Nucleus accumbens (tissue), 56 donors: ENCODE data around the gene ATG101.
"Not testable (repeated sequence)": the region's sequence is repeated elsewhere in the genome, so short reads cannot be mapped to it uniquely, and the experiment has no call there.

Source experiments
- DNase-seq, 56 donors: peaks; one replicate each; lab custom pipeline; 2025; lab: John Stamatoyannopoulos, UW

ATG101 gene

DNA sequence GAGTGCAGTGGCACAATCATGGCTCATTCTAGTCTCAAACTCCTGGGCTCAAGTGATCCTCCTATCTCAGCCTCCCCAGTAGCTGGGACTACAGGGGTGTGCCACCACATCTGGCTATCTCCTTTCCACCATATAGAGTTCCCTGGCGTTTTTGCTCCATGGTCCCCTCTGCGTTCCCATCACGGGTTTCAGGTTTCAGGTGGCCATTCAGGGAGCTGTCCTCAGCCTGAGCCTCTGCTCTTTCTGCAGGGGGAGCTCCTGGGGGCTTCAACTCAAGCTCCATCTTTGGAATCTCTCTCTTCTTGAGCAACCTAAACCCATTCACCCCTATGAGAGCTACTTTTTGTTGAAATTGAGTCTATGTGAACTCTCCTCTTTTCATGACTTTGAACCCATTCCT, 21.3 kb downstream of the ATG101 start:
- no peak for DNase-seq

DNA sequence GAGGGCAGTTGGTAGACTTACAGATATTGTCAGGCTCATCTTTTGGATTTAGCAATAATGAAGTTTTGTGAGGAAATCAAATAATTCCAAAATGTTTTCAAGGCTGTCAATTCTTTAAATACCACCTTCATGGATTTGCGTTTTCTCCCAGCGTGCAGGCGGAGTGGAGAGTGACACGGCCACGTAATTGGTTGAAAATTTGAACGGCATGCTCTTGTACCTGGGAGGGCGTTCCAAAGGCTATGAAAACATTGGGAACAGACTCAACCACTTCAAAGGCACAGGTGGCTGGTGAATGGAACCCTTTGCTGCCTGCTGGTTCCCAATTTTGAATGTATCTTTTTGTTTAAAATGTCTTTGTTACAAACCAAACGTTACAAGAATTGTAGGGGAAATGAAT, 22.1 kb downstream of the ATG101 start:
- no peak for DNase-seq

DNA sequence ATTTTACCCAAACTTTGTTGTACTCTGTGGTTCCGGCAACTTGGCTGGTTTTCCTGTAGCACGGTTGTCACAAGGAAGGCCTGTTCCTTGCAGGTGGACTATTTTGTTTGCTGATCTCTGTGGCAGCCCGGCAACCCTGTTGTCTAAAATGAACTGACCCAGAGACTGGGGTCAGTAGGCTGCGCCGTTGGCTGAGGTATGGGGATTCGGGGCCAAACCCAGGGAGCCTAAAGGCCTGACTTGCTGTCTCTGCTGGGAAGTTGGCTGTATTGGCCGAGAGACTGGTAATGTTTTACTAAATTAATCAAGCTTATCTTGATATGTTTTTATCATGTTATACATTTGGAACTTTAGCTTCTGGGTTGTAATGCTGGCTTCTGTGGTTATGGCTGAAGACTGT, 23.6 kb downstream of the ATG101 start:
- no peak for DNase-seq

DNA sequence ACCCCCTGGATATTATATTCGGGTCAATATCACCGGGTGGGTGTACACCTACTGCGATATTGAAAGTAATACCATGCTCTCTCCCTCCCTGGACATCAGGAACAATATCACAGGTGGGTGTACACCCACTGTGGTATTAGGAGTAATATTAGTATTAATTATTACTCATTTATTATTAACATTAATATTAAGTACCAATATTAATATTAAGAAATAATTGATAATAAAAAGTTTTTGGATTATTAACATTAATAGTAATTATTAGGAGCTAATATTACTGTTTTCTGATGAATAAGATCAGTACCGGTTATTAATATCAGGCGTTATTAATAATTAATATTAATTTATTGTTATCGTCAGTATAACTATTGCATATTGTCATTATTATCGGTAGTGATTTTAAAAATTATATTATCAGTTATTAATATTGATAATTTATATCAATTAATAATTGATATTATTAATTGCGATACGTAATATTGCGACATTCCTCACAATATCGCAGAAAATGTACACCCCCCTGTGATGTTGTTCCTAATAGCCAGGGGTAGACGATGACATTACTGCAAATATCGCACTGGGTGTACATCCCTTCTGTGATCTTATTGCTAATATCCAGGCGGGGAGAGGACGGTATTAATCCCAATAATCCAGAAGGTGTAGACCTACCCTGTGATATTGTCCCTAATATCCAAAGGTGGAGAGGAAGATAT, 26.7 kb downstream of the ATG101 start:
- no peak for DNase-seq

DNA sequence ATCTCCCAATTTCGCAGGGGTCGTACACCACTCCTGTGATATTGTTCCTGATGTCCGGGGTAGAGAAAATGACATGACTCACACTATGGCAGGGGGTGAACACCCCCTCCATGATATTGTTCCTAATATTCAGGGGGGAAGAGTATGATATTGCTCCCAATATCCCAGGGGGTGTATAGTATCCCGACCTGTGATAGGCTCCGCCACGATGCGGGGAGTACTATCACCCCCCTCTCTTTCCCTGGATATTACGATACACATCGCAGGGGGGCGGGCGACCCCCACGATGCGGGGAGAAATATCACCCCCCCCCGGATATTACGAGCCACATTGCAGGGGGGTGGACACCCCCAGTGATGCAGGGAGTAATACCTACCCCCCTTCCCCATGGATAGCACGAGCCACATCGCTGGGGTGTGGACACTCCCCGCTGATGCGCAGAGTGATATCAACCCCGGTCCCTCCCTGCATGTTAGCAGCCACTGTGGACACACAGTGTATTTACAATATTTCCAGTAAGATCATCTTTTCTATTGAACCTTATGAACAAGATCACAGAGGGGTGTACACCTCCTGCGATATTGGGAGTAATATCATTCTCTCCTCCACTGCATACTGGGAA, 27.4 kb downstream of the ATG101 start:
- no peak for DNase-seq

DNA sequence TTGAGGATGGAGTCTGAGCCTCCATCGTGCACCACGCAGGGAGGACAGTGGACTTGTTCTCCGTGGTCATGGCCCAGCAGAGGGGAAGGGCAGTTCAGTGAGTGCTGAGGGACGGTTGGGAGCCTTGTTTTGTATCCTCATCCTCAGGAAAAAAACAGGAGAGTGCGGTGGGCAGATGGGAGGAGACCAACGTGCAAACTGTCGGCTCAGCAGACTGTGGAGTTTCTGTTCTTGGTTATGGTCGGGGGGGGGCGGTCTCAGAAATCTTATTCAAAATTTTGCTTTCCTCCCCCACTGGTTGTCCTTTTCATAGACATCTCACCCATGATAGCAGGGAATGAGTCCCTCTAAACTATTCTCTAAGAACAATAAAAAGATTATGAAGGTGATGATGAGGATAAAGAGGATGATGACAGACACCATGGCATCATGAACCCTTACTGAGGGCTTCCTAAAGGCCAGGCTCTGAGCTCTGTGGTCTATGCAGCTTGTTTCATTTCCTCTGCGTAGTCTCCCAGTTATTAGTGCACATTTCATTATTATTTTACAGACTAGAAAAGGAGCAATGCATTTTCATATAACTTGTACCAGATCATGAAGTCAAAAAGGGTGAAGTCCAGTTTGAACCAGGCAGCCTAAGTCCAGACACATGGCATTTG, 34.8 kb downstream of the ATG101 start:
- DNase-seq = not testable (repeated sequence)

DNA sequence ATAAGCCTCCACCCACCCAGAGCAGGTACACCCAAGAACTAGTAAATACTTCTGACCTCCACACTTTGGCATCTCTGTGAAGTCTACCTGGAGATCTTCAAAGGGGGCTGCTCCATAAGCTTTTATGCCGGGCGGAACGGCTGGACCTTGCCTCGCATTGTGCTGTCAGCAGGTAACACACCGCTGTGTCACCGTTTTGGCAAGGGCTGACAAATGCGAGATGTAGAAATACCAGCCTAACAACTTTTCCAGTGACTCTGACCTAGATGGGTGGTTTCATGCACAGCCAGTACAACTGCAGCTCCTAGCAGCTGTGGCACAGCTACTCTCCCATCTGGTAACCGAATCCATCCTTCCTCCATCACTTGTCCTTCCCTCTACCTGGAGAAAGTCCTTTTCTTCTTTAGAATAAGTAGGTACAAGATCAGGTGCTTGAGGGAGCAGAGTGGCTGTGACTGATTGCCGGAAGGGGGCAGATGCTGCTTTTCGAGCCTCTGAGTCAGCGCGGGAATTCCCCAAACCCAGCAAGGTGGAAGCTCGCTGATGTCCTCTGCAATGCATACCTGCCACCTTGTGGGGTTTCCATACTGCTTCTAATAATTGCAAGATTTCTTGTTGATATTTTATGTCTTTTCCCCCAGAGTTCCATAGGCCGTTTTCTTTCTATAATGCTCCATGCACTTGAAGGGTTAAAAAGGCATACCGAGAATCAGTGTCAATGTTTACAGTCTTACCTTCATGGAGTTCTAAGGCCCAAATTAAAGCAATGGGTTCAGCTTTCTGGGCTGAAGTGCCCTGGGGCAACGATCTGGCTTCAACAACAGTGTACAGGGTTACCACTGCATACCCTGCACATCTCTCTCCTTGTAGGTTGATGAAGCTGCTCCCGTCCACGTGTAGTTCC, 46.7 kb downstream of the ATG101 start:
- DNase-seq = not testable (repeated sequence)

DNA sequence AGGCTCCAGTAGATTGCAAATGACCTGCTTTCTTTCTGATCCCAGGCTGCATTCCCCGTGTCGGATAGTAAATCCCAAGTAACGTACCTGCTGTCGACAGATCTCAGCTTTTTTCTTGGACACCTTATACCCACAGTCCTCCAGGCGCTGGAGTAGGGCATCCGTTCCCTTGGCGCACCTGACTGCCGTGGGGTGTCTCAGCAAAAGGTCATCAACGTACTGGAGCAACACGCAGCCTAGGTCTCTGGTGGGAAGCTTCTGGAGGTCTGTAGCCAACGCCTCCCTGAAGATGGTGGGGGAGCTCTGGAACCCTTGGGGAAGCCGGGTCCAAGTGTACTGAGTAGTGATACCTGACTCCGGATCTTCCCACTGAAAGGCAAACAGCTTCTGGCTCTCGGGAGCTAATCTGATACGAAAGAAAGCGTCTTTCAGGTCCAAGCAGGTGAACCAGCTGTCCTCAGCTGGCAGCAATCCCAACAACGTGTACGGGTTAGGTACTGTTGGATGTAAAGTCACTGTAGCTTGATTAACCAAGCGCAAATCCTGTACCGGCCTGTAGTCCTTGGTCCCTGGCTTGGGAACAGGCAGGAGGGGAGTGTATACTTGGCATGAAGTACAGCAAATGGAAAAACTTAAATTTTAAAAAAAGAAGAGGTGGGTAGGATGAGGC, 48.2 kb downstream of the ATG101 start:
- not testable (repeated sequence) for DNase-seq

DNA sequence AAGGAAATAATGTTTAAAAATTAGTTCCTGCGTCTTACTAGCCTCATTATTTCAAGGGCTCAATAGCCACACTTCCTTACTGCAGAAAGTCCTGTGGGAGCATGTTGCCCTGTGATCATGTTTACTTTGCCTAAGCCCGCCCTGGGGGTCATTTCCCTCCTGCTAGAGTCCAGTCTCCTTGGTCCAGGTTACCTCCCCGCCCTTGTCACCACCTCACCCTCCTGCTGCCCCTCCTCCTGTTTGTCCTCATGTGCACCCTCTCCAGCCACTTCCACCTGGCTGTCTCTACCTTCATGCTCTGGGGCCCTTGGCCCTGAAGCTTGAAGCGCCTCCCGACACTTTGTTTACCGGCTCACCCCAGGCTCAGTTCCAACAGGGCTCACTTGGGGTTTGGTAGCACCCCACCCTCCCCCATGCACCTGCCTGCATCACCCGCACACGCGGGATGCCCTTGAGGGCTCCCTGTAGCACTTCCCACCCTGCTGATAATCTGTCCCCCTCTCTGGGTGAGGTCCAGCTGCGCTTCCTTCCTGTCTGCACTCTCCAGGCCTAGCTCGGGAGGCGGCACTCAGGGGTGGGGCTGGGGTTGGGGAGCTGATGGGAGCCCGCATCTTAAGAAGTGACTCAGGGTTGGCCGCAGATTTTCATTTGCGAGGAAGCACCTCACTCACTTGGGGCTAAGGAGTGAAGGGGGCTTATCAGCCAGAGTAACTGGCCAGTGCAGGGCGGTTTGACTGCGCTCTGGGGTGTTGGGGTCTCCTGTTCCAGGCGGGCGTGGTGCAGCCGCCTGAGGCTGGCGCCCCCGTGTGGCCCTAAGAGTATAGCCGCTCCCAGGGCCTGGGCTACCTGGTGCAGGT, 49.8 kb downstream of the ATG101 start:
- DNase-seq = no peak

DNA sequence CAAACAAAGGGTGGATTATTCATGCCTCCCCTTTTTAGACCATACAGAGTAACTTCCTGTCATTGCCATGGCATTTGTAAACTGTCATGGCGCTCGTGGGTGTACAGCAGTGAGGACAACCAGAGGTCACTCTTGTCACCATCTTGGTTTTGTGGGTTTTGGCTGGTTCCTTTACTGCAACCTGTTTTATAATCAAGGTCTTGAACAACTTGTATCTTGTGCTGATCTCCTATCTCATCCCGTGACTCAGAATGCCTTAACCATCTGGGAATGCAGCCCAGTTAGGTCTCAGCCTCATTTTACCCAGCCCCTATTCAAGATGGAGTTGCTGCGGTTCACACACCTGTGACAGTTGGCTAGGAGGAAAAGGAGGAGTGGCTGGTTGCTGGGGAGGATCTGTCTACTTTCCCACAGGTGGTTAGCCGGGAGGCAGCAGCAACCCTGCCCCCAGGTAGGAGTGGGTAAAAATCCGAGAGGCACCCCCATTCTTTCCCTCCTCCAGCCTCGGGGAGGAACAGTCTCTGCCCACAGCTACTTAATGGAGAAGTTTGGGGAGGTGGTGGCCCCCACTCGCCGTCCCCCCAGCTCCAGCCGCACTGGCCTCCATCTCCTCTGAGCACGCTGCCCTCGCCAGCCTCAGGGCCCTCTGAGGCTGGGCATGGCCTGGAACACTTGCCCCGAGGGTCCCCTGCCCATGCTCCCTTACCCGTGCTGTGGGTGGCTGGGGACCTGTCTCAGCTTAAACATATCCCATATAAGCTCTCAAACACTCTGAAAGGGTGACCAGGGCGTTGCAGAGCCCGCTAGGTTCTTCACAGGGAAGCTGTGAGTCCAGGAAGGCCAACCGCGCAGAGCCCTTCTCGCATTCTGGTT, 51.4 kb downstream of the ATG101 start:
- no peak for DNase-seq

DNA sequence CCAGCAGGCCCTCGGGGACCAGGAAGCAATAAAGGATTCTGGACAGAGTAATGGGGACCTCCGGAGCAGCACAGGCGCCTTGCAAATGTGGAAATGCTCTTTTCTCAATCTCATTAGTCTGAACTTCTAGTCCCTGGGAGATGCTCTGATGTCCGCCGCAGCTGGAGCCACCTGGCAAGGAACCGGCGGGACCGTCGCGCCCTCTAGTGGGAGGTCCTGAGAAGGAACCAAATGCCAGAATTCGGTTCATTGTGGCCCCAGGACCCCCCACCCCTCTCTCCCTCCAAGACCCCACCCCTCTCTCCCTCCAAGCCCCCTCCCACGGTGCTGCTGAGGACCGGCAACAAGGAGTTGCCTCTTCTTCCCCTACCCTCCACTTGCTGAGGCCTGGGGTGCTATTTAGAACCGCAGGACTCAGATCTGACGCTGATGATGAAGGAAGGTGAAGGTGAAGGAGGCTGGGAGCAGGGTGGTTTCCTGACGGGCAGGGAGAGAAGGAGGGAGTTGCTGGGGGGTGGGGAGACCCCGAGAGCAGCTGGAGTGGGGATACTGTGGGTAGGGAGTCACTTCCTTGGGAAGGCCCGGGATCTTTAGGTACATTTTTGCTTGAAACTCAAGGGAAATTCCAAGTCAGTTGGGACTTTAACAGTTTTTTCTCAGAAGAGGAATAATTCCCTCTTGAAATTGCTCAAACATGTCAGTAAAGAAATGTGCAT, 52.2 kb downstream of the ATG101 start:
- DNase-seq = peak in 30 of 56 donors; percentile 2 to 71 (median 22)

DNA sequence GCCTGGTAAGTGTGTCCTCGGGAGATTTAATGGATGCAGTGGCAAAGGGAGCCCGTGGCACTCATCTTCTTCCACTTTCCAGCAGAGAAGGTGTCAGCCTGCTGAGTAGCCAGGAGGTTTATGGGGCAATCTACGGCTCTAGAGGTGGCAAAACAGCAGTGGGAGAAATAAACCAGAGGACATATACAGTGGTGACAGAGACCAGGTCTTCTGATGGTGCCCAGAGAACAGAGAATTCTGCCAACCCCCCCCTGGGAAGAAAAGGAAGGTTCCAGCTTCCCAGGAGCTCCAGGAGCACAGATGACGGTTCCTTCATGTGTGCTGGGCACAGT, 52.7 kb downstream of the ATG101 start:
- no peak for DNase-seq

DNA sequence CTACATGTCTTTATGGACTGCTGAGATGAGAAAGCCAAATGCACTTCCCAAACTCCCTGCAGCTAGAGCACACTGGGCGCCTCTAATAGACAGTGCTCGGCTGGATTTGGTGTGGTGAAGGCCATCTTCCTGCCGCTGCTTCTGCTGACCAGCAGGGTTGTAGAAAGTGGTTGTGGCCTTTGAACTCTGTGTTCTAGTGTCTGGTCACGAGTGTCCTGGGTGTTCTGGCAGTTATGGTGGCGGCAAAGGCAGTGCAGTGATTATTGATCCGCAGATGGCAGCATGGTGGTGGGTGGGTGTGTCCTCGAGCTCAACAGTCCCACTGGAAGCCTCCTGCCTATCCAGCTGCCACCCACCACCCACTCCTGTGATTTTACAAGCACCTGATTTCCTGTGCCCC, 53.1 kb downstream of the ATG101 start:
- no peak for DNase-seq

DNA sequence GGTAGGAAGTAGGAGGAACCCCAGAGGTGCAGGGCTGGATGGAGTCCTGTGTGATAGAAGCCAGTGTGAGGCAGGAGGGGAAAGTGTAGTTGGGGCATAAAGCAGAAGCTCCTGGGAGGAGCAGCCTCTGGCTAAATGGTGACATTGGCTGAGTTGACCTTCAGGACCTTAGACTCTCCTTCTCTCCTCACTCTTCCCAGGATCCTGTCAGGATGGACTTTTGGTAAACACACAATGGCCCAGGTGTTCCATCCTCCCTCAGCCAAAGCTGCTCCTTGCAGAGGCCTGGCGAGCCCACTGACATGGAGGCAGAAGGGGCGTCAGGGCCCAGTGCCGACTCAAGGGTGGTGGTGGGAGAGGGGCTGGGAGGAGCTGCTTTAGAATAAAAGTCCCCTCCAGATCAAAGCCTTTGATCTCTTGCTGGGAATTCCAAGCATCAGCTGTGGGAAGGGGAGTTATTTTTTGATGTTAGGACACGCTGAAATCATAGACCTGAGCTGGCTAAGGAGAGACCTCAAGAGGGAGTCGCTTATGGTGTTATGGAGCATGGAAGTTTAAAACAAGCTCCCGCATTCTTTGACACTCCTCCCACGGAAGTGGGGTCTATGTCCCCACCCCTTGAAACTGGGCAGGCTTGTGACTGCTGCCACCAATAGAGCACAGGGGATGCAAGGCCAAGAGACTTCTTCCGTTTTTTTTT, 53.9 kb downstream of the ATG101 start:
- no peak for DNase-seq

DNA sequence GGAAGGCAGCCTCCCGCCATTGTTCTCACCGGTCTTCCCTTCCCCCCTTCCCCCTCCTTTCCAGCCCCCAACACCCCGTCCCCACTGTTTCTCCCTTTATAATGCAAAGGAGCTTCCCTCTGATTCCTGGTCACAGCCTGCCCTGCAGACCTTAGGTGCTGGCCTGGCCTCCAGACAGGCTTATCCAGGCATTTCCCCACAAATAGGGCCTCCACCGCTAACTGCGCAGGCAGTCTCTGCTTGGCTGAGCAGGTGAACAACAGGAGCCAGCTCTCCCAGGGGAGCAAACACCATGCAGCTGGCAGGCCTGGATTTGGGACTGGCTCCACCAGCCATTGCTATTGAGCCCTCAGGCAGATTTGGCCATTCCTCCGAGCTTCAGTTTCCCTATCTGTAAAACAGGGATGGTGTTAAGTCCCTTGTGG, 55.7 kb downstream of the ATG101 start:
- DNase-seq = no peak

DNA sequence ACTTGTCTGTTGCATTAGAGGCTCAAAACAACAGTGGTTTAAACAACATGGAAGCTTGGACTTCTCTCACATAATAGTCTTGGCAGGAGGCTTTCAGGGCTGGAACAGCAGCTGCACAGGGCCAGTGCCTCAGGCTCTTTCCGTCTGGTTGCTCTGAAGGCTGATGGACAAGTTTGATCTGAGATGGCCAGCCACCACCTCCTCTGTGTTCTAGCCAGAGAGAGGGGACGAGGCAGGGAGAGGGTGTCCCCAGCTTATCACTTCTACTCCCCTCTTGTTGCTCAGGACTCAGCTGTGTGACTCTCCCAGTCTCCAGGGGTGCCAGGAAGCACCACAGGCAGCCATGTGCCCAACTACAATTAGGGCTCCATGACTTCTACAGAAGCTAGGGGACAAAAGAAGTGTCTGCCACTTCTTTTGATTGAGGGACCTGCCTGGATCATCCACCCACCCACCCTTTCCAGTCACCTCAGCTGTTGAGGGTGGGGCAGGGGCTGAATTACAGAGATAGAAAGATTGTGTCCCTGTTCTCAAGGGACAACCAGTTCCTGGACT, 56.3 kb downstream of the ATG101 start:
- DNase-seq = no peak
